Measurements from ENCODE around the gene ZNF747. TPM values are rescaled to one million over a fixed set of nuclear protein-coding genes. Genes with fewer than 3 reads are reported as not detected.

Gene ZNF747
- total and polyA plus RNA-seq, 7 donors = 6.0 to 15.5 (median 11.4) TPM

GRCh38 chr16:30533748-30534367, 800 bp downstream of the ZNF747 start:
- Histone ChIP-seq H3K4me1 (peaks cover 0 to 31% (median 25%) of the 10 kb centered on the region in 4 donors), H3K9me3 (no peaks in the 10 kb centered on the region), H3K27ac (peak overlapping the region; percentile 89 to 97 (median 94)), H3K36me3 (peaks cover 0 to 32% (median 8%) of the 10 kb centered on the region in 4 donors), H3K27me3 (no peaks in the 10 kb centered on the region), H3K4me3 (peak overlapping the region; percentile 45 to 85 (median 66))
- intact Hi-C loops (cut with DNase I) = loop anchor here (2.0 to 5.0 kb wide), 2 partner anchors 38 to 103 kb away; partner anchors contain the start of genes DCTPP1 and ZNF688
- TF ChIP-seq POLR2AphosphoS5 (IDR thresholded peaks at IDR 0.05) (no peak), EP300 (IDR thresholded peaks at IDR 0.05) (no peak), POLR2A (IDR thresholded peaks at IDR 0.05) (no peak)
- TF ChIP-seq, protein P1, sequence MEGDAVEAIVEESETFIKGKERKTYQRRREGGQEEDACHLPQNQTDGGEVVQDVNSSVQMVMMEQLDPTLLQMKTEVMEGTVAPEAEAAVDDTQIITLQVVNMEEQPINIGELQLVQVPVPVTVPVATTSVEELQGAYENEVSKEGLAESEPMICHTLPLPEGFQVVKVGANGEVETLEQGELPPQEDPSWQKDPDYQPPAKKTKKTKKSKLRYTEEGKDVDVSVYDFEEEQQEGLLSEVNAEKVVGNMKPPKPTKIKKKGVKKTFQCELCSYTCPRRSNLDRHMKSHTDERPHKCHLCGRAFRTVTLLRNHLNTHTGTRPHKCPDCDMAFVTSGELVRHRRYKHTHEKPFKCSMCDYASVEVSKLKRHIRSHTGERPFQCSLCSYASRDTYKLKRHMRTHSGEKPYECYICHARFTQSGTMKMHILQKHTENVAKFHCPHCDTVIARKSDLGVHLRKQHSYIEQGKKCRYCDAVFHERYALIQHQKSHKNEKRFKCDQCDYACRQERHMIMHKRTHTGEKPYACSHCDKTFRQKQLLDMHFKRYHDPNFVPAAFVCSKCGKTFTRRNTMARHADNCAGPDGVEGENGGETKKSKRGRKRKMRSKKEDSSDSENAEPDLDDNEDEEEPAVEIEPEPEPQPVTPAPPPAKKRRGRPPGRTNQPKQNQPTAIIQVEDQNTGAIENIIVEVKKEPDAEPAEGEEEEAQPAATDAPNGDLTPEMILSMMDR (IDR thresholded peaks at IDR 0.05) = no peak
- WGBS, 2 donors = 5 to 18% methylated on average over 29 of the region's 29 CpGs
- DNase-seq = no peak

DNA sequence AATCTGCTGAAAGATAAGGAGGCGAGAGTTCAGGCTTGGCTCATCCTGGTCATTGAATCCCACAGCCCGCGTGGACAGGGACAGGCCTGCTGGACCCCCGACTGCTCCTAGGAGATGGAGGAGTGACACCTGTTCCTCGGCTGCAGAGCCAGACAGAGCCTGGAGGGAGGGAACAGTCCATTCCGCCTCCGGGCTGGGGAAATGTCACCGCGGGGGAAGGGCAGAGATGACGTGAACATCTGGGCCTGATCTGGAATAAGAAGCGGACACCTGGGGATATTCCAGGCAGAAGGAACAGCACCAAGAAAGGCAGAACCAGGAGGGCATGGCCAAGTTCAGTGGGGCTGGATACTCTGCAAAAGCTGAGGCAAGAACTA, 1.5 kb downstream of the ZNF747 start:
- Histone ChIP-seq H3K4me3 (peak overlapping the region in 1 of 4 donors; percentile 63), H3K36me3 (peaks cover 0 to 32% (median 8%) of the 10 kb centered on the region in 4 donors), H3K27ac (peak overlapping the region in 3 of 4 donors; percentile 92 to 97 (median 95)), H3K9me3 (no peaks in the 10 kb centered on the region), H3K27me3 (no peaks in the 10 kb centered on the region), H3K4me1 (peaks cover 0 to 31% (median 29%) of the 10 kb centered on the region in 4 donors)
- intact Hi-C loops (cut with DNase I) = loop anchor here (5.0 kb wide), 1 partner anchor 39 kb away; the partner anchor contains the start of gene ZNF688
- TF ChIP-seq POLR2A (IDR thresholded peaks at IDR 0.05) (no peak), EP300 (IDR thresholded peaks at IDR 0.05) (no peak), POLR2AphosphoS5 (IDR thresholded peaks at IDR 0.05) (no peak)
- TF ChIP-seq, protein P1 (IDR thresholded peaks at IDR 0.05) = no peak
- DNase-seq = no peak
- WGBS, 2 donors = 77 to 82% methylated on average over 11 of the region's 11 CpGs

DNA sequence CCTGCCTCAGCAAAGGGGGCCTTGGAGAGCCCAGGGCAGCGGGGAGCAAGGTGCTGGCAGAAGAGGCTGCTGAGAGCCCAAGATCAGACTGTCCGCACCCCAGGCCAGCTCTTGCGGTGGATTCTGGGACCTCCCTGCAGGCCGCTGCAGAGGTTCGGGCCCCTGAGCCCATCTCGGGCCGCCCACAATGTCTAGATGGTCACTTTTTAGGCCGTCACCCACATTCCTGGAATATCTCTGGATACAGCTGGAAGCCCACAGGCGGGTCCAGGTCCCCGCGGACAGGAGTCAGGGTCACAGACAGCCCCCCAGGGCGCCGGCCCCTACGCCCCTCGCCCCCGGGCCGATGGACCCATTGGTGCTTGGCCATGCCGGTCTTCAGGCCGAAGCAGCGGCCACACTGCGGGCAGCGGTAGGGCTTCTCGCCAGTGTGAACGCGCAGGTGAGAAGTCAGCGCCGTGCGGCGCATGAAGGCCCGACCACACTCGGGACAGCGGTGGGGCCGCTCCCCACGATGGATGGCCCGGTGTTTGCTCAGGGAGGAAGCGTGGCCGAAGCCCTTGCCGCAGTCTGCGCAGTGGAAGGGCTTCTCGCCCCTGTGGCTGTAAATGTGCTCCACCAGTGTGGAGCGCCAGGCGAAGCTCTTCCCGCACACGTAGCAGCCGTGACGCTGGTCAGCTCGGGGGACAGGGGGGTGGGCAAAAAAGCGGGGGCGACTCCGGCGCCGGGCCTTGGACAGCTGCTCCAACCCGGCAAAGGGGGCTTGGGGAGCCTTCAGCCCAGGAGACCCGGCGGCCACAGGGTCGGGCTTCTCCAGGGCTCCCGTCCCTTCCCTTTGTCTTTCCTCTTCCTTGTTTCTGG, 2.1 kb downstream of the ZNF747 start:
- H3K4me1 ChIP-seq = peaks cover 0 to 36% (median 35%) of the 10 kb centered on the region in 4 donors
- H3K36me3 ChIP-seq = peaks cover 0 to 32% (median 8%) of the 10 kb centered on the region in 4 donors
- intact Hi-C loops (cut with DNase I) = loop anchor here (5.0 kb wide), 1 partner anchor 40 kb away; the partner anchor contains the start of gene ZNF688
- 96 to 97% methylated on average over 57 of the region's 57 CpGs for WGBS, 2 donors
- DNase-seq = no peak
- no peak overlapping the region for H3K4me3 ChIP-seq
- peak overlapping the region in 1 of 4 donors; percentile 97 for H3K27ac ChIP-seq
- no peaks in the 10 kb centered on the region for H3K9me3 ChIP-seq
- TF ChIP-seq POLR2AphosphoS5 (IDR thresholded peaks at IDR 0.05) = no peak
- H3K27me3 ChIP-seq = no peaks in the 10 kb centered on the region

- Histone ChIP-seq H3K27ac (no peak overlapping the region), H3K4me1 (peaks cover 0 to 36% (median 33%) of the 10 kb centered on the region in 4 donors), H3K36me3 (peaks cover 0 to 32% (median 8%) of the 10 kb centered on the region in 4 donors), H3K9me3 (no peaks in the 10 kb centered on the region), H3K27me3 (no peaks in the 10 kb centered on the region), H3K4me3 (no peak overlapping the region)
- intact Hi-C loops (cut with DNase I) = loop anchor here (5.0 kb wide), 1 partner anchor 42 kb away; the partner anchor contains the start of gene ZNF688
- 63 to 75% methylated on average over 13 of the region's 13 CpGs for WGBS, 2 donors
- DNase-seq = no peak
- TF ChIP-seq, protein P1 (IDR thresholded peaks at IDR 0.05) = no peak
- TF ChIP-seq EP300 (IDR thresholded peaks at IDR 0.05) = no peak
- no peak for TF ChIP-seq POLR2AphosphoS5 (IDR thresholded peaks at IDR 0.05)
- no peak for TF ChIP-seq POLR2A (IDR thresholded peaks at IDR 0.05)
These were observed 4.3 kb downstream of the ZNF747 start for GRCh38 chr16:30530163-30531037.
